Neutrophil (primary cell): ENCODE results near the gene SORL1-AS1.

Experiments used
- H3K27ac ChIP-seq: fragments of 200-600 bp; sonication (generic); 2 replicates; pipeline ENCODE4 v1.5.1; 2016; ENCODE audit warnings: mild to moderate bottlenecking, moderate library complexity
- H3K27me3 ChIP-seq: fragments of 200-600 bp; sonication (generic); 2 replicates; pipeline ENCODE4 v1.6.0; 2016; ENCODE audit warnings: mild to moderate bottlenecking
- H3K36me3 ChIP-seq: fragments of 200-600 bp; sonication (generic); 2 replicates; pipeline ENCODE4 v1.5.1; 2017
- H3K4me1 ChIP-seq, 2 experiments: fragments of 200-600 bp in 1 of 2; sonication (generic) in 1 of 2; 1 replicate in 1 of 2; 2 replicates in 1 of 2; pipeline versions ENCODE4 v1.5.1 to v1.6.1; 2013 to 2016; ENCODE audit warnings: low read depth in 1 of 2, low read length in 1 of 2, mild to moderate bottlenecking in 1 of 2, moderate library complexity in 1 of 2; ENCODE audit not compliant: control insufficient read depth in 1 of 2, insufficient read depth in 1 of 2
- H3K4me3 ChIP-seq, 2 experiments: fragments of 200-600 bp in 1 of 2; sonication (generic) in 1 of 2; 1 replicate in 1 of 2; 2 replicates in 1 of 2; pipeline ENCODE4 v1.5.1; 2013 to 2016; ENCODE audit warnings: low read depth in 1 of 2, low read length in 1 of 2, mild to moderate bottlenecking in 1 of 2, moderate library complexity in 1 of 2
- H3K9me3 ChIP-seq: fragments of 200-600 bp; sonication (generic); 2 replicates; pipeline ENCODE4 v1.5.1; 2016
- TF ChIP-seq, protein P1 (sequence below): fragments of 200-600 bp; sonication (generic); IDR thresholded peaks from 2 replicates; pipeline ENCODE4 v1.5.1; 2016; ENCODE audit warnings: antibody characterized with exemption

The SORL1-AS1 gene

DNA sequence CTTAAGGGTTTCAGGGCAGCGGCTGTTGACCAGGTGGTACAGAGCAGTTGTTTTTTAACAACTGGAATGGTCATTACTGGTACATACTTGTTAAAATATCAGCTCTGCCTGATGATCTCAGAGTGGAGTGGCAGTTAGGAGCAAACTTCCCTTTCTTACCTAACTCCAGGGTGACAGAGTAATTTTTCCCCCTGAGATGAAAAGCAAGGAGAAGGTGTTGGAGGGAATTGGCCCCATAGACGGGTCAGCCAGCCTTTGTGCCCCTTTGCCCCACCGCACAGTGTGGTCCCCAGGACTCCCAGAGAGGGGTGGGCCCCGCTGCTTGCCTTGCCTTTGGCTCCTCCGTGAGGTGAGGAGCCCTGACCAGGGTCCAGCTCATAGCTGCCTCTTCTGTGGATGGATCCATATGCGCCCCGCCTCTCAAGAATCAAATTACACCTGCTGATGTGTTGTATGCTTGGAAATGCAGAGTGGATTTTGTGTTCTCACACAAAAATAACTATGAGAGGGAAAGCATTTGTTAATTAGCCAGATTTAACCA is 27.0 kb upstream of the SORL1-AS1 start:
- Histone ChIP-seq H3K9me3 (no peaks in the 10 kb centered on the region), H3K27me3 (no peaks in the 10 kb centered on the region), H3K4me1 (peaks cover 82 to 90% of the 10 kb centered on the region in 2 experiments), H3K36me3 (peaks cover 99% of the 10 kb centered on the region), H3K27ac (peak overlapping the region; percentile 80), H3K4me3 (peak overlapping the region in 1 of 2 experiments; percentile 30)
- TF ChIP-seq, protein P1, sequence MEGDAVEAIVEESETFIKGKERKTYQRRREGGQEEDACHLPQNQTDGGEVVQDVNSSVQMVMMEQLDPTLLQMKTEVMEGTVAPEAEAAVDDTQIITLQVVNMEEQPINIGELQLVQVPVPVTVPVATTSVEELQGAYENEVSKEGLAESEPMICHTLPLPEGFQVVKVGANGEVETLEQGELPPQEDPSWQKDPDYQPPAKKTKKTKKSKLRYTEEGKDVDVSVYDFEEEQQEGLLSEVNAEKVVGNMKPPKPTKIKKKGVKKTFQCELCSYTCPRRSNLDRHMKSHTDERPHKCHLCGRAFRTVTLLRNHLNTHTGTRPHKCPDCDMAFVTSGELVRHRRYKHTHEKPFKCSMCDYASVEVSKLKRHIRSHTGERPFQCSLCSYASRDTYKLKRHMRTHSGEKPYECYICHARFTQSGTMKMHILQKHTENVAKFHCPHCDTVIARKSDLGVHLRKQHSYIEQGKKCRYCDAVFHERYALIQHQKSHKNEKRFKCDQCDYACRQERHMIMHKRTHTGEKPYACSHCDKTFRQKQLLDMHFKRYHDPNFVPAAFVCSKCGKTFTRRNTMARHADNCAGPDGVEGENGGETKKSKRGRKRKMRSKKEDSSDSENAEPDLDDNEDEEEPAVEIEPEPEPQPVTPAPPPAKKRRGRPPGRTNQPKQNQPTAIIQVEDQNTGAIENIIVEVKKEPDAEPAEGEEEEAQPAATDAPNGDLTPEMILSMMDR = no peak

DNA sequence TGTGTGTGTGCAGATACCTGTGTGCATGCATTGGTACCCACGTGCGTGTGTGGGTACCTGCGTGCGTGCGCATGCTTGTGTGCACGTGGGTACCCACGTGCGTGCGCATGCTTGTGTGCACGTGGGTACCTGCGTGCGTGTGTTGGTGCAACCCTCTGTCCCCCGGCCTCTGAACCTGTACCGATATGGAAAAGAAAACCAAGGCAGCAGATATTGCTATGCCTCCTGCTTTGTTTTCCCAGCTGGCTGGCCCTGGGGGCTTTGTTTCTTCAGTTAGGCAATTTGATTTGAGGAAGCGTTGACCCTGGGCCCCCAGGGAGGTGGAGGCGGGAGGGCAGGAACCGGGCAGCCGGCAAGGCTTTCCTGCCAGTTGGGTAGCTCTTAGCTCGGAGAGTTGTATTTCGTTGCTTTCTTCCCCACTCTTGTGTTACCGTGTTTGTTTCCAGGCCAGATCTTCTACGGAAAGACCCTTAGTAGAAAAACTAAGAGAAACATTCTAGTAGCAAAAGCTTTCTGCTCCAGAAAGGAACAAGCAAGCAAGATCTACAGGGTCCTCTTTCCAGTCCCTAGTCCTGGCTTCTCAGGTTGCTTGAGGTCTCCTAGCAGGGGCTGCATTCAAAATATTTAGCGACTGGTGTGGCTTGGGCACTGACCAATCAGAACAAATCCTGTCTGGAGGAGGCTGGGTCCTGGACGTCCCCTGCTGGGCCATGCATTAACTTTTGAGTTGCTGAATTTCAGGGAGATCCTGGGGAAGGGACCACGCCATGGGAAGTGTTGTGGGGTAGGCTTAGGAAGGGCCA is 26.3 kb upstream of the SORL1-AS1 start:
- Histone ChIP-seq H3K9me3 (no peaks in the 10 kb centered on the region), H3K4me3 (peak overlapping the region in 1 of 2 experiments; percentile 17), H3K36me3 (peaks cover 99% of the 10 kb centered on the region), H3K27ac (peak overlapping the region; percentile 80), H3K27me3 (no peaks in the 10 kb centered on the region), H3K4me1 (peaks cover 75 to 83% of the 10 kb centered on the region in 2 experiments)
- TF ChIP-seq, protein P1 = no peak

DNA sequence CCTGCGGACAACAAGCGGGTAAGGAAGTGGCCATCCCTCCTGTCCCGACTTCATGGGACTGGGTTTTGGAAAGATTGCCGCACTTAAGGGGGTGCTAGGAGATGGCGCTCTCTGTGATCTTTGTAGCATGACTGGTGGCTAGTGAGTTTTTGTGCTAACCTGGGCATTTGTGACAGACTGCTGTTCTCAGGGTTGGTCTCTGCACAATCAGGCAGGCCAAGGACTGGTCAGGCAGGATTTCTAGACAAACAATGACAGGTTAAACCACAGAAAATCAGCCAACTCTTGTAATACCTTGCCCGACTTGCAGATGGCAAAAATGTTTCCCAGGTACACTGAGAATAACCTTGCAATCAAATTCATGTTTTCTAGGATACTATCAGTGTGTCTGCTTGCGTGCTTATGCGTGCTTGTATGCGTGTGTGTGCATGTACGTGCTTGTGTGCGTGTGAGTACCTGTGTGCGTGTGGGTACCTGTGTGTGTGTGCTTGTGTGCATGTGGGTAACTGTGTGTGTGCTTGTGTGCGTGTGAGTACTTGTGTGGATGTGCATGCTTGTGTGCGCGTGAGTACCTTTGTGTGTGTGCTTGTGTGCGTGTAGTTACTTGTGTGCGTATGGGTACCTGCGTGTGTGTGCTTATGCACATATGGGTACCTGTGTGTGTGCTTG is 25.6 kb upstream of the SORL1-AS1 start:
- Histone ChIP-seq H3K36me3 (peaks cover 99% of the 10 kb centered on the region), H3K4me1 (peaks cover 73 to 77% of the 10 kb centered on the region in 2 experiments), H3K4me3 (peak overlapping the region in 1 of 2 experiments; percentile 17)

DNA sequence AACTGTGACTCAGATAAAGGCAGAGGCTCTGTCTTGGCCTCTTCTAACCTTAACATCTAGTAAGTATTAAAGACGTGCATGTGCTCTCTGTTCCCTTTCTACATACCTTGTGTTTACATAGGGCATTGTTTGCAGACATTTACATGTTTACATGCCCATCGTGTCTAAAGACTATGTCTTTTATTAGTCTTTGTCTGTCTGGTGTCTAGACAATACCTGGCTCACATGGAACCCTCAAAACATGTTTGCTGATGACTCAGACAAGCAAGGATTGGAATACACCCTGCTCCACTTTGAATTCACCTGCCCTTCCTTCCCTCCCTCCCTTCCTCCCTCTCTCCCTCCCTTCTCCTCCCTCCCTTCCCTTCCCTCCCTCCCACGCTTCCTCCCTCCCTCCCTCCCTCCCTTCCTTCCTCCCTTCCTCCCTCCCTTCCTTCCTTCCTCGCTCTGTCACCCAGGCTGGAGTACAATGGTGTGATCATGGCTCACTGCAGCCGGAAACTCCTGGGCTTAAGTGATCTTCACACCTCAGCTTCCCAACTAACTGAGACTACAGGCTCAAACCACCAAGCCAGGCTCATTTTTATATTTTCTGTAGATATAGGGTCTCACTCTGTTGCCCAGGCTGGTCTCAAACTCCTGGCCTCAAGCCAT is 23.7 kb upstream of the SORL1-AS1 start:
- Histone ChIP-seq H3K27me3 (no peaks in the 10 kb centered on the region), H3K4me1 (peaks cover 67 to 71% of the 10 kb centered on the region in 2 experiments), H3K9me3 (no peaks in the 10 kb centered on the region), H3K36me3 (peaks cover 98% of the 10 kb centered on the region), H3K27ac (peak overlapping the region; percentile 59), H3K4me3 (no peak overlapping the region)
- TF ChIP-seq, protein P1 = no peak

More for the DNA sequence above, 25.6 kb upstream of the SORL1-AS1 start:
- TF ChIP-seq, protein P1 = no peak
- H3K27me3 ChIP-seq = no peaks in the 10 kb centered on the region
- no peaks in the 10 kb centered on the region for H3K9me3 ChIP-seq
- H3K27ac ChIP-seq = peak overlapping the region; percentile 80

DNA sequence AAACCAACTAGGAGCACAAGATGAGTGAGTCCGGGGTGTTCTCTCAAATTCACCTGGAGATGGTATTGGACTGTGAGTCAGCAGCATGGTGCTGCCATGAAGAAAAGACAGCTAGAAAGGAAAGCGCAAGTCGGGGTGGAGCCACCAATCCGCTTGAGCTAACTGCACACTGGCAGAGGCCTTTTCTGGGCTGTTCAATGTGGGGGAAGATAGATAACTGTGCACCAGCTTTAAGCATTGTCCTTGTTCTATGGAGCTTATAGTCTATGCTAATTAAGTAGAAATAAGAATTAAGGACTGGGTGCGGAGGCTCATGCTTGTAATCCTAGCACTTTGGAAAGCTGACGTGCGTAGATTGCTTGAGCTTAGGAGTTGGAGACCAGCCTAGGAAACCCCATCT is 21.9 kb upstream of the SORL1-AS1 start:
- Histone ChIP-seq H3K27me3 (no peaks in the 10 kb centered on the region), H3K36me3 (peaks cover 98% of the 10 kb centered on the region), H3K4me3 (no peak overlapping the region), H3K27ac (peak overlapping the region; percentile 59), H3K9me3 (no peaks in the 10 kb centered on the region), H3K4me1 (peaks cover 65 to 71% of the 10 kb centered on the region in 2 experiments)
- TF ChIP-seq, protein P1 = no peak
